Esophagus muscularis mucosa (tissue), 4 donors: Measurements from ENCODE around the gene FRRS1.

Experiments
- EP300 ChIP-seq: sonication (generic); formaldehyde crosslinking; IDR thresholded peaks from one replicate; pipeline ENCODE4 v1.6.1; 2017; ENCODE audit warnings: antibody characterized with exemption
- POLR2A ChIP-seq: fragments of 450-650 bp; IDR thresholded peaks from one replicate; pipeline ENCODE4 v1.6.1; 2017; ENCODE audit warnings: antibody characterized with exemption, moderate library complexity, mild to moderate bottlenecking, low read depth
- TF ChIP-seq, protein P1 (sequence below), 3 experiments: fragments of 200-600 bp in 2 of 3; fragments of 450-650 bp in 1 of 3; sonication (generic) in 2 of 3; IDR thresholded peaks; one replicate each; pipeline ENCODE4 v1.5.1; 2017 to 2019; ENCODE audit warnings: antibody characterized with exemption in 3 of 3, mild to moderate bottlenecking in 2 of 3, moderate library complexity in 1 of 3

DNA sequence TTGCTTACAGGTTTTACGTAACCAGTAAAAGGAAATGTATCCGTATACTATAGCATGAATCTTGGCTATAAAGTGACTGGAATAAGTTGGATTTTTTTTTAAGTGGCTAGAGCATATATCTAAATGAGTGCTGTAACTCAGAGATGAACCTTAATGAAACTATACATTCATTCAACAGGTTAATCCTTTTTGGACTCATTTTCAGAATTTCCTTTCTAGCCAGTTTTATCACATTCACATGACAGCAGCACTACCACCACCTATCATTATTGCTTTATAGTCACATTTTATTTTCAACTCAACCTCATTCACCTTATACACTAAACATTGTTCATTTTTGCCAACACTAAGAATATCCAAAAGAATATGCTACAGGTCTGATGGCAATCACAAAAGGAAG is 30.6 kb downstream of the FRRS1 start:
- TF ChIP-seq POLR2A: no peak
- TF ChIP-seq, protein P1, sequence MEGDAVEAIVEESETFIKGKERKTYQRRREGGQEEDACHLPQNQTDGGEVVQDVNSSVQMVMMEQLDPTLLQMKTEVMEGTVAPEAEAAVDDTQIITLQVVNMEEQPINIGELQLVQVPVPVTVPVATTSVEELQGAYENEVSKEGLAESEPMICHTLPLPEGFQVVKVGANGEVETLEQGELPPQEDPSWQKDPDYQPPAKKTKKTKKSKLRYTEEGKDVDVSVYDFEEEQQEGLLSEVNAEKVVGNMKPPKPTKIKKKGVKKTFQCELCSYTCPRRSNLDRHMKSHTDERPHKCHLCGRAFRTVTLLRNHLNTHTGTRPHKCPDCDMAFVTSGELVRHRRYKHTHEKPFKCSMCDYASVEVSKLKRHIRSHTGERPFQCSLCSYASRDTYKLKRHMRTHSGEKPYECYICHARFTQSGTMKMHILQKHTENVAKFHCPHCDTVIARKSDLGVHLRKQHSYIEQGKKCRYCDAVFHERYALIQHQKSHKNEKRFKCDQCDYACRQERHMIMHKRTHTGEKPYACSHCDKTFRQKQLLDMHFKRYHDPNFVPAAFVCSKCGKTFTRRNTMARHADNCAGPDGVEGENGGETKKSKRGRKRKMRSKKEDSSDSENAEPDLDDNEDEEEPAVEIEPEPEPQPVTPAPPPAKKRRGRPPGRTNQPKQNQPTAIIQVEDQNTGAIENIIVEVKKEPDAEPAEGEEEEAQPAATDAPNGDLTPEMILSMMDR (IDR thresholded peaks at IDR 0.05): no peak
- TF ChIP-seq EP300: no peak
